Endothelial cell (in vitro differentiated cells): ENCODE data around the gene MAP2K5. TPM values are rescaled to one million over a fixed set of nuclear protein-coding genes. Genes with fewer than 3 reads are reported as not detected.

Experiments
- DNase-seq: peaks from one replicate; pipeline ENCODE4 v3.0.0; 2021; ENCODE audit warnings: low spot score
- H3K27ac Mint-ChIP-seq: one replicate; pipeline ENCODE4 v1.8.0; 2021; ENCODE audit warnings: mixed read lengths, inconsistent platforms; ENCODE audit not compliant: unreplicated experiment
- H3K27me3 Mint-ChIP-seq: one replicate; pipeline ENCODE4 v1.8.0; 2021; ENCODE audit warnings: mild to moderate bottlenecking, moderate library complexity, mixed read lengths, inconsistent platforms; ENCODE audit not compliant: unreplicated experiment
- H3K36me3 Mint-ChIP-seq: one replicate; pipeline ENCODE4 v1.8.0; 2021; ENCODE audit warnings: mild to moderate bottlenecking, low read depth, mixed read lengths, inconsistent platforms; ENCODE audit not compliant: unreplicated experiment
- H3K4me1 Mint-ChIP-seq: one replicate; pipeline ENCODE4 v1.8.0; 2021; ENCODE audit warnings: mild to moderate bottlenecking, mixed read lengths, inconsistent platforms; ENCODE audit not compliant: unreplicated experiment
- H3K4me3 Mint-ChIP-seq: one replicate; pipeline ENCODE4 v1.8.0; 2021; ENCODE audit warnings: mild to moderate bottlenecking, mixed read lengths, inconsistent platforms; ENCODE audit not compliant: unreplicated experiment
- H3K9me3 Mint-ChIP-seq: one replicate; pipeline ENCODE4 v1.8.0; 2021; ENCODE audit warnings: mixed read lengths, inconsistent platforms; ENCODE audit not compliant: unreplicated experiment
- CTCF ChIP-seq: fragments of 200-600 bp; sonication (generic); IDR thresholded peaks from one replicate; pipeline ENCODE4 v1.5.0; 2021; ENCODE audit warnings: antibody characterized with exemption; ENCODE audit not compliant: unreplicated experiment
- total RNA-seq: library from RNA; stranded (reverse); fragmentation: NEBNext Ultra II Directional; extraction: Animal tissue kit (Norgen Biotek cat#: 25700); gene quantifications from one replicate; pipeline ENCODE4 v1.2.1, GENCODE V29; 2021; ENCODE audit not compliant: unreplicated experiment

MAP2K5 gene
- total RNA-seq, 1 donor from 2014 or later, result 22.2 TPM

GRCh38 chr15:67512933-67513714 lies 29.4 kb upstream of the MAP2K5 start:
- Mint-ChIP-seq H3K27ac (no peak overlapping the region), H3K27me3 (no peaks in the 10 kb centered on the region), H3K36me3 (peaks cover 3% of the 10 kb centered on the region), H3K4me3 (no peak overlapping the region), H3K9me3 (no peaks in the 10 kb centered on the region), H3K4me1 (no peaks in the 10 kb centered on the region)
- no peak for DNase-seq
- TF ChIP-seq CTCF, result no peak

GRCh38 chr15:67515090-67515489 lies 27.4 kb upstream of the MAP2K5 start:
- Mint-ChIP-seq H3K27me3 (no peaks in the 10 kb centered on the region), H3K27ac (no peak overlapping the region), H3K4me1 (peaks cover 4% of the 10 kb centered on the region), H3K4me3 (no peak overlapping the region), H3K9me3 (no peaks in the 10 kb centered on the region), H3K36me3 (peaks cover 3% of the 10 kb centered on the region)
- DNase-seq, result no peak
- TF ChIP-seq CTCF, result no peak

GRCh38 chr15:67515557-67515956 lies 26.9 kb upstream of the MAP2K5 start:
- DNase-seq, result no peak
- Mint-ChIP-seq H3K4me3 (no peak overlapping the region), H3K9me3 (no peaks in the 10 kb centered on the region), H3K4me1 (peaks cover 4% of the 10 kb centered on the region), H3K27me3 (no peaks in the 10 kb centered on the region), H3K36me3 (peaks cover 3% of the 10 kb centered on the region), H3K27ac (no peak overlapping the region)
- no peak for TF ChIP-seq CTCF

GRCh38 chr15:67520321-67521028 lies 22.0 kb upstream of the MAP2K5 start:
- Mint-ChIP-seq H3K4me3 (peak overlapping the region; percentile 91), H3K27me3 (no peaks in the 10 kb centered on the region), H3K9me3 (no peaks in the 10 kb centered on the region), H3K36me3 (no peaks in the 10 kb centered on the region), H3K4me1 (peaks cover 13% of the 10 kb centered on the region), H3K27ac (no peak overlapping the region)
- no peak for DNase-seq
- TF ChIP-seq CTCF, result no peak
